ENCODE data around the gene DMBT1. TPM values are rescaled to one million over a fixed set of nuclear protein-coding genes. Genes with fewer than 3 reads are reported as not detected.

DMBT1 gene
- total RNA-seq, 1 donor from 2014 or later = 0.13 TPM

GRCh38 chr10:122649903-122650302 is 89.3 kb downstream of the DMBT1 start:
- no peaks in the 10 kb centered on the region for H3K36me3 ChIP-seq (ENCODE audit: control insufficient read depth, insufficient read depth, low read length)
- no peak for DNase-seq (ENCODE audit: low read depth)
- H3K27me3 ChIP-seq (ENCODE audit: control insufficient read depth, insufficient read depth, low read length) = peaks cover 4% of the 10 kb centered on the region
- no peak for TF ChIP-seq CTCF (IDR thresholded peaks at IDR 0.05; ENCODE audit: insufficient read depth, low read length, poor library complexity, severe bottlenecking)
- H3K4me3 ChIP-seq (ENCODE audit: low read depth, low read length) = no peak overlapping the region

GRCh38 chr10:122650331-122650730 is 89.8 kb downstream of the DMBT1 start:
- no peak overlapping the region for H3K4me3 ChIP-seq (ENCODE audit: low read depth, low read length)
- TF ChIP-seq CTCF (IDR thresholded peaks at IDR 0.05; ENCODE audit: insufficient read depth, low read length, poor library complexity, severe bottlenecking) = no peak
- DNase-seq (ENCODE audit: low read depth) = no peak
- no peaks in the 10 kb centered on the region for H3K36me3 ChIP-seq (ENCODE audit: control insufficient read depth, insufficient read depth, low read length)
- peaks cover 4% of the 10 kb centered on the region for H3K27me3 ChIP-seq (ENCODE audit: control insufficient read depth, insufficient read depth, low read length)

- no peak for DNase-seq (ENCODE audit: low read depth)
- no peak overlapping the region for H3K4me3 ChIP-seq (ENCODE audit: low read depth, low read length)
- H3K36me3 ChIP-seq (ENCODE audit: control insufficient read depth, insufficient read depth, low read length) = no peaks in the 10 kb centered on the region
- H3K27me3 ChIP-seq (ENCODE audit: control insufficient read depth, insufficient read depth, low read length) = peaks cover 4% of the 10 kb centered on the region
- TF ChIP-seq CTCF (IDR thresholded peaks at IDR 0.05; ENCODE audit: insufficient read depth, low read length, poor library complexity, severe bottlenecking) = no peak
Observed at GRCh38 chr10:122655524-122656307, 95.2 kb downstream of the DMBT1 start.

- no peak for DNase-seq (ENCODE audit: low read depth)
- H3K4me3 ChIP-seq (ENCODE audit: low read depth, low read length) = no peak overlapping the region
- peaks cover 4% of the 10 kb centered on the region for H3K27me3 ChIP-seq (ENCODE audit: control insufficient read depth, insufficient read depth, low read length)
- no peak for TF ChIP-seq CTCF (IDR thresholded peaks at IDR 0.05; ENCODE audit: insufficient read depth, low read length, poor library complexity, severe bottlenecking)
- no peaks in the 10 kb centered on the region for H3K36me3 ChIP-seq (ENCODE audit: control insufficient read depth, insufficient read depth, low read length)
Observed at GRCh38 chr10:122656308-122656705, 95.8 kb downstream of the DMBT1 start.

- no peak for DNase-seq (ENCODE audit: low read depth)
- no peak for TF ChIP-seq CTCF (IDR thresholded peaks at IDR 0.05; ENCODE audit: insufficient read depth, low read length, poor library complexity, severe bottlenecking)
- no peak overlapping the region for H3K4me3 ChIP-seq (ENCODE audit: low read depth, low read length)
- peaks cover 4% of the 10 kb centered on the region for H3K27me3 ChIP-seq (ENCODE audit: control insufficient read depth, insufficient read depth, low read length)
- H3K36me3 ChIP-seq (ENCODE audit: control insufficient read depth, insufficient read depth, low read length) = no peaks in the 10 kb centered on the region
Observed at GRCh38 chr10:122656741-122657140, 96.2 kb downstream of the DMBT1 start.

- TF ChIP-seq CTCF (IDR thresholded peaks at IDR 0.05; ENCODE audit: insufficient read depth, low read length, poor library complexity, severe bottlenecking) = no peak
- H3K36me3 ChIP-seq (ENCODE audit: control insufficient read depth, insufficient read depth, low read length) = no peaks in the 10 kb centered on the region
- H3K27me3 ChIP-seq (ENCODE audit: control insufficient read depth, insufficient read depth, low read length) = peaks cover 4% of the 10 kb centered on the region
- no peak overlapping the region for H3K4me3 ChIP-seq (ENCODE audit: low read depth, low read length)
- no peak for DNase-seq (ENCODE audit: low read depth)
Observed at GRCh38 chr10:122657255-122657654, 96.7 kb downstream of the DMBT1 start.
